LNCAP (cell line): Measurements from ENCODE around the gene ARL16.

ENCODE experiments used
- TF ChIP-seq, protein P1 (sequence below): fragments of 450-650 bp; IDR thresholded peaks from 2 replicates; pipeline ENCODE4 v1.5.1; 2017; ENCODE audit warnings: mild to moderate bottlenecking

The ARL16 gene

DNA sequence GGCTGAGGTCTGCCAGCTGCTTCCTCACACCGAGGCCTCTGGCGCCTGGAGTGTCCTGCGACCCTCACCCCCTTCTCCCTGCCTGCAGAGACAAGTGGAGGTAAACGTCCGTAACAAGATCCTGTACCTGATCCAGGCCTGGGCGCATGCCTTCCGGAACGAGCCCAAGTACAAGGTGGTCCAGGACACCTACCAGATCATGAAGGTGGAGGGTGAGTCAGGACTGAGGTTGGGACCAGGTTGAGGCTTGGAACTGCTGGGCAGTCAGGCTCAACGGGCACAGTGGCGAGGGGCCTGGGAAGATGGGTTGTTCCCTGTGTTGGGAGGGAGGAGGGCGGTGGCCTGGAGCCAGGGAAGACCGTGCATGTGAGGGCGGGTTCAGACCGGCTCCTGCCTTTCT lies 5.0 kb upstream of the ARL16 start:
- TF ChIP-seq, protein P1, sequence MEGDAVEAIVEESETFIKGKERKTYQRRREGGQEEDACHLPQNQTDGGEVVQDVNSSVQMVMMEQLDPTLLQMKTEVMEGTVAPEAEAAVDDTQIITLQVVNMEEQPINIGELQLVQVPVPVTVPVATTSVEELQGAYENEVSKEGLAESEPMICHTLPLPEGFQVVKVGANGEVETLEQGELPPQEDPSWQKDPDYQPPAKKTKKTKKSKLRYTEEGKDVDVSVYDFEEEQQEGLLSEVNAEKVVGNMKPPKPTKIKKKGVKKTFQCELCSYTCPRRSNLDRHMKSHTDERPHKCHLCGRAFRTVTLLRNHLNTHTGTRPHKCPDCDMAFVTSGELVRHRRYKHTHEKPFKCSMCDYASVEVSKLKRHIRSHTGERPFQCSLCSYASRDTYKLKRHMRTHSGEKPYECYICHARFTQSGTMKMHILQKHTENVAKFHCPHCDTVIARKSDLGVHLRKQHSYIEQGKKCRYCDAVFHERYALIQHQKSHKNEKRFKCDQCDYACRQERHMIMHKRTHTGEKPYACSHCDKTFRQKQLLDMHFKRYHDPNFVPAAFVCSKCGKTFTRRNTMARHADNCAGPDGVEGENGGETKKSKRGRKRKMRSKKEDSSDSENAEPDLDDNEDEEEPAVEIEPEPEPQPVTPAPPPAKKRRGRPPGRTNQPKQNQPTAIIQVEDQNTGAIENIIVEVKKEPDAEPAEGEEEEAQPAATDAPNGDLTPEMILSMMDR: no peak

DNA sequence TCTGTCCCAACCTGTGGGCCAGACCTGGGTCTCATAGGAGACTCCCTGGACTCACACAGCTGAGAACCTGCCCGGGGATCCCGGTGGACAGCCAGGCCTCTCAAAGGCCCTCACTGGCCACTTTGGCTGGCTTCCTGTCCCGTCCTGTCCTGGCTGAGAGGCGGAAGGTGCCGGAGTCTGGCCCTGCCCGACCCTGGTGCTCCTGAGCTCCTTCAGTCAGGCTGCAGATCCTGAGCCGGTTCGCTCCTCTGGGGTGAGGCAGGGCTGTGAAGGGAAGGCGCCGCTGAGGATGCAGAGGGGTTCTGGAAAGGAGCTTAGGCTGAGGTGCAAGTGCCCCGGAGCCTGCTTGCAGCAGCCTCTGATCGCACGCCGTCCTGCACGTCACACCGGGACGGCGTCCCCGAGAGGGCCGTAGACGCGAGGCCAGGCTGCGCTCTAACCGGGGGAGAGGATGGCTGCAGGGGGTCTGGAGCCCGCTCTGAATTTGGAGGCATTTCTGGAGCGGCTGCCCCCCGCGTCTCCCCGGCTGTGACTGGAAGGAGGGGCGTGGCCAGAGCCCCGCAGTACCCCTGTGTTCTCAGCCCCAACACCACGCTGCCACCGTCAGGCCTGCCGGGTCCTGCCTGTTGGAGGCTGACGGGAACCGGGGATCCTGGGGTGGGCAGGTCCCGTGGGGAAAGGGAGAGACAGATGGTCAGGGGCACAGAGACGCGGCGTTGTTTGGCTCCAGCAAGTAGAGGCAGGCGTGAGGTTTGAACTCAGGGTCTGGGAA lies 4.4 kb upstream of the ARL16 start:
- TF ChIP-seq, protein P1: no peak

DNA sequence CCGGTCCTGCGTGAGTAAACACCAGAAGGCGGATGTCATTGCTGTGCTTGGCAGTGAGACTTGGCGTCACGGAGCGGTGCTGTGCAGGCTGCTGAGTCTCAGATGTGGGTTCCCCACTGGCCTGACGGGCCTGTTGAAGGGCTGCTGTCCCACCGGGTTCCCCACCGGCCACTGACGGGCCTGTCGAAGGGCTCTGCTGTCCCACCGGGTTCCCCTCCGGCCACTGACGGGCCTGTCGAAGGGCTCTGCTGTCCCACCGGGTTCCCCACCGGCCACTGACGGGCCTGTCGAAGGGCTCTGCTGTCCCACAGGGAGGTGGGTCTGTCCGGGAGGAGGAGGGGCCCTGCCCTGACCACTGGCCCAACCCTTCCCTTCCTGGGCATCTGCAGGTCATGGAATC lies 3.0 kb upstream of the ARL16 start:
- TF ChIP-seq, protein P1: no peak

DNA sequence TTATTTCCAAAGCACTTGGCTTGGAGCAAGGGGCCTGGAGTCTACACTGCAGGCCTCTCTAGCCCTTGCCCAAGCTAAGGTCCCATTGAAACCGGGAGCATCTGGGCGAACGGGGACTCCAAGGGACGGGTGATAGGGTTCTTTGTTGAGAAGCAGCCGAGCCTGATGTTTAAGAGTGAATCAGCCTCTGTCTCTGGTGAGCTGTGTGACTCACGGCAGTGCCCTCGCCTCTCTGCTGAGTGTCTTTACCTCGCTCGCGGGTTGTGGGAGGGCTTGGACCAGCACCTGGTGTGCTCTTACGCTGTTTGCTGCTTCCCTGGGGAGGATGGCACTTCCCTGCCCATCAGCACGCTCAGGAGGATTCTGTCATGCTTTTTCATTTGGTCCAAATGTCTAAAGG lies 1.5 kb upstream of the ARL16 start:
- TF ChIP-seq, protein P1: no peak

DNA sequence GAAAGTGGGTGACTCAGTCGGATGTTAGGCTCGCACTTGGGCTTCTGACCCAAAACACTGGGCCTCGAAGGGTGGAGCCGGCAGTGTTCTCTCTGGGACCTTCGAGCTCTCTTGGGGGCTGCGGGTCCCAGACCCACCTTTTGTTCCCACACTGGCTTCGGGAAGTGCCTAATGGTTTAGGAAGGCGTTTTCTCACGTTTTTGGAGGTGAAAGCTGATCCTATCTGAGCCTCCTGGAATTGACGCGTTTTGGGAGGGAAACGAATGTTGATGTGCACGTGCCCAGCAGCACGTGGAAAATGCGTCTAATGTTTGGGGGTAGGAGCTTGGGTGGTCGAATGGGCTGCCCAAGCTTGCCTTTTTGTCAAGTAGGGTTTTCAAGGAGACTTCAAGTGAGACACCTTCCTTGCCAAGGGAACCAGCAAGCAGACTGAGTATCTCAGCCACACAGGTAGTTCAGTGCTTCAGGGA lies 880 bp upstream of the ARL16 start:
- TF ChIP-seq, protein P1: no peak

DNA sequence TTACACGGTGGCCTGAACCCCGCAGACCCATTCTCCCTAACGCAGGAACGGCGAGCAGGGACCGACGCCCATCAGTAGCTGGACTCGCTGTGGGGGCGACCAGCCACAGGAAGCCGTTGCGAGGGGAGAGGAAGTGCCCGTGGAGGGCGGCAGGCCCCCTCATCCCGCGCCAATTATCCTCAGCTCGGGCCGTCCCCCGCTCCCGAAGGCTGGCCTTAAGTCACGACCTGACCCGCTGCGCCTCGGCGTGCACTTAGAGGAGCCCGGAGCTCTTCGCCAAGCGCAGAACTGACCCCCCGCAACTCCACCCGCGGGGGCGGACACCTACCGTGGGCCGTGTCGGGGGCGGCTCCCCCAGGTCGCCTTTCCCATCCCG lies 401 bp downstream of the ARL16 start:
- TF ChIP-seq, protein P1: no peak

DNA sequence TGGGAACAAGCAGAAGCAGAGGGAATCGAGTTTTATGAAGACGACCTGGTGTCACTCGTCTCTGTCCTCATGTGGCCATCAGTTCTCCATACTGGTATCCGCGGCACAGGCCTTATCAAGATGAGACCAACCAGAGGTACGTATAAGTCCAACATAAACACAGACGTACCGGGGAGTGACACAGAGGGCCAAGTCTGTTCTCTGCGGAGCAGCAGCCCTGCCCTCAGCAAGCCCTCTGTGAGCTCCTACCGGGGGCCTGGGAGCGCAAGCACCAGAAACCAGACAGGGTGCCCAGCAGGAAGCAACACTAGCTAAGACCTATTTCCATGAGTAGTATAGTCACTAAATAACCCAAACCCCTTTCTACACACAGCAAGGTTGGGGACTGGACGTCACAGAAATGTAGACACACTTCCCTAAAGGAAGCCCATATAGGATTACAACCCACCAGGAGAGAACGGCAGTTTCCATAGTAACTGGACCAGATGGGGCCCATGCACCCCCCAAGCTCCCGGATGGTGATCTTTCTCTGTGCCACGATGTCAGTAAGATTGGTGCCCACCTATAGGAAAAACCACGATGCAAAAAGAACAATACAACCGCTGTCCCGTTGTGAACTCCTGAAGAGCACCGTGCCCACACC lies 911 bp downstream of the ARL16 start:
- TF ChIP-seq, protein P1: no peak
